CD4-positive, alpha-beta T cell (primary cell): Measurements from ENCODE around the gene LBP. TPM values are rescaled to one million over a fixed set of nuclear protein-coding genes. Genes with fewer than 3 reads are reported as not detected.
"Not testable (repeated sequence)": the region's sequence is repeated elsewhere in the genome, so short reads cannot be mapped to it uniquely, and the experiment has no call there.

Experiments
- ATAC-seq: fragments of 200-7000 bp; cut with Tn5 transposase; one replicate; pipeline ENCODE4 v1.10.0; 2022; ENCODE audit warnings: mild to moderate bottlenecking; ENCODE audit not compliant: poor library complexity
- CTCF ChIA-PET: fragments of 350-600 bp; sonication (Branson Sonifier 250); formaldehyde crosslinking; loops from one replicate; lab custom pipeline; 2021; ENCODE audit warnings: antibody characterized with exemption, inconsistent platforms; lab: Charles Lee
- POLR2A ChIA-PET: fragments of 350-600 bp; sonication (Branson Sonifier 250); formaldehyde crosslinking; loops from one replicate; lab custom pipeline; 2021; ENCODE audit warnings: antibody characterized with exemption, inconsistent platforms; lab: Charles Lee
- DNase-seq, 14 experiments: peaks; one replicate each; pipeline ENCODE4 v3.0.0-alpha.2; 2013 to 2020; ENCODE audit warnings: mixed read lengths in 2 of 14
- H3K27ac ChIP-seq, 2 donors: one replicate each; pipeline versions ENCODE4 v1.5.1 to v1.7.0; 2013; ENCODE audit warnings: low read length in 2 of 2, low read depth in 1 of 2, mild to moderate bottlenecking in 1 of 2
- H3K27me3 ChIP-seq, 2 experiments: 1 replicate in 1 of 2; 2 replicates in 1 of 2; pipeline versions ENCODE4 v1.6.1 to v1.7.0; 2013; ENCODE audit warnings: low read length in 2 of 2, control low read depth in 1 of 2, mild to moderate bottlenecking in 1 of 2, moderate library complexity in 1 of 2; ENCODE audit not compliant: insufficient read depth in 2 of 2, control insufficient read depth in 1 of 2
- H3K36me3 ChIP-seq: one replicate; pipeline ENCODE4 v1.6.1; 2013; ENCODE audit warnings: low read length, control low read depth; ENCODE audit not compliant: insufficient read depth
- H3K4me1 ChIP-seq: one replicate; pipeline ENCODE4 v1.6.1; 2013; ENCODE audit warnings: low read length, control low read depth; ENCODE audit not compliant: insufficient read depth
- H3K4me3 ChIP-seq: one replicate; pipeline ENCODE4 v1.5.1; 2013; ENCODE audit warnings: mild to moderate bottlenecking, low read length, moderate library complexity
- H3K9me3 ChIP-seq, 2 experiments: 1 replicate in 1 of 2; 2 replicates in 1 of 2; pipeline versions ENCODE4 v1.6.1 to v1.7.0; 2013; ENCODE audit warnings: low read length in 2 of 2, mild to moderate bottlenecking in 2 of 2, control low read depth in 1 of 2, moderate library complexity in 1 of 2; ENCODE audit not compliant: control insufficient read depth in 1 of 2, insufficient read depth in 1 of 2
- H3K27ac Mint-ChIP-seq: one replicate; pipeline ENCODE4 v1.8.0; 2020; ENCODE audit warnings: mixed read lengths
- H3K27me3 Mint-ChIP-seq: one replicate; pipeline ENCODE4 v1.8.0; 2021; ENCODE audit warnings: mixed read lengths
- H3K36me3 Mint-ChIP-seq: one replicate; pipeline ENCODE4 v1.8.0; 2021; ENCODE audit warnings: low read depth, mixed read lengths
- H3K4me1 Mint-ChIP-seq: one replicate; pipeline ENCODE4 v1.8.0; 2021; ENCODE audit warnings: low read depth, mixed read lengths
- H3K4me3 Mint-ChIP-seq: one replicate; pipeline ENCODE4 v1.8.0; 2020; ENCODE audit warnings: mild to moderate bottlenecking, mixed read lengths
- H3K9me3 Mint-ChIP-seq: one replicate; pipeline ENCODE4 v1.8.0; 2020; ENCODE audit warnings: mixed read lengths
- CTCF ChIP-seq: fragments of 200-600 bp; IDR thresholded peaks from one replicate; pipeline ENCODE4 v1.8.0; 2022; ENCODE audit warnings: antibody characterized with exemption, mild to moderate bottlenecking
- intact Hi-C, 2 experiments: fragments of 100-400 bp; cut with DNase I in 1 of 2; cut with micrococcal nuclease in 1 of 2; formaldehyde crosslinking; loops; one replicate each; pipeline versions ENCODE4 v1.15.1 to v1.9.0; 2023 to 2025; cut with DNase I, micrococcal nuclease
- total RNA-seq, 174 experiments: library from RNA in 2 of 174; stranded (reverse) in 2 of 174; gene quantifications; one replicate each; pipeline ENCODE4 v1.2.3 and lab custom pipeline; 2021 to 2026

Gene LBP
- total RNA-seq, 2 experiments from 2014 or later = not detected

GRCh38 chr20:38407321-38407720 lies 61.0 kb downstream of the LBP start:
- CTCF ChIA-PET = no interaction called here
- Histone ChIP-seq H3K9me3 (peaks cover 0 to 13% of the 10 kb centered on the region in 2 experiments), H3K4me3 (no peak overlapping the region), H3K27me3 (no peaks in the 10 kb centered on the region), H3K27ac (no peak overlapping the region), H3K36me3 (peaks cover 10% of the 10 kb centered on the region), H3K4me1 (no peaks in the 10 kb centered on the region)
- H3K4me1 Mint-ChIP-seq = no peaks in the 10 kb centered on the region
- intact Hi-C loops = no loop called here
- TF ChIP-seq CTCF = no peak
- peaks cover 55% of the 10 kb centered on the region for H3K36me3 Mint-ChIP-seq
- peaks cover 4% of the 10 kb centered on the region for H3K9me3 Mint-ChIP-seq
- no peak overlapping the region for H3K4me3 Mint-ChIP-seq
- H3K27ac Mint-ChIP-seq = no peak overlapping the region
- DNase-seq (no peak), ATAC-seq (no peak)
- no peaks in the 10 kb centered on the region for H3K27me3 Mint-ChIP-seq
- POLR2A ChIA-PET = no interaction called here

- H3K4me1 ChIP-seq, H3K27ac ChIP-seq, intact Hi-C loops, ATAC-seq, H3K27ac Mint-ChIP-seq, H3K4me3 Mint-ChIP-seq, H3K27me3 Mint-ChIP-seq, DNase-seq, H3K4me3 ChIP-seq, H3K27me3 ChIP-seq, POLR2A ChIA-PET, H3K4me1 Mint-ChIP-seq, H3K9me3 Mint-ChIP-seq: not testable (repeated sequence)
- CTCF ChIA-PET = interaction anchor here (1.2 kb wide), 1 partner anchor 10 kb away, joined by 3 read pairs; no protein-coding TSS in a partner anchor
- Histone ChIP-seq H3K36me3 (peaks cover 14% of the 10 kb centered on the region), H3K9me3 (peaks cover 0 to 13% of the 10 kb centered on the region in 2 experiments)
- peaks cover 60% of the 10 kb centered on the region for H3K36me3 Mint-ChIP-seq
These were observed 61.5 kb downstream of the LBP start for GRCh38 chr20:38407822-38408221.

GRCh38 chr20:38412877-38413577 lies 66.7 kb downstream of the LBP start:
- Mint-ChIP-seq H3K9me3 (no peaks in the 10 kb centered on the region), H3K4me1 (no peaks in the 10 kb centered on the region), H3K4me3 (no peak overlapping the region), H3K36me3 (peaks cover 81% of the 10 kb centered on the region), H3K27ac (no peak overlapping the region), H3K27me3 (no peaks in the 10 kb centered on the region)
- ATAC-seq (no peak), DNase-seq (no peak)
- H3K4me3 ChIP-seq = no peak overlapping the region
- ChIA-PET CTCF (no interaction called here), POLR2A (no interaction called here)
- no peaks in the 10 kb centered on the region for H3K4me1 ChIP-seq
- H3K27me3 ChIP-seq = no peaks in the 10 kb centered on the region
- H3K27ac ChIP-seq = no peak overlapping the region
- no peaks in the 10 kb centered on the region for H3K9me3 ChIP-seq
- intact Hi-C loops = no loop called here
- no peak for TF ChIP-seq CTCF
- peaks cover 47% of the 10 kb centered on the region for H3K36me3 ChIP-seq
